Measurements from ENCODE around the gene TANC1.

DNA sequence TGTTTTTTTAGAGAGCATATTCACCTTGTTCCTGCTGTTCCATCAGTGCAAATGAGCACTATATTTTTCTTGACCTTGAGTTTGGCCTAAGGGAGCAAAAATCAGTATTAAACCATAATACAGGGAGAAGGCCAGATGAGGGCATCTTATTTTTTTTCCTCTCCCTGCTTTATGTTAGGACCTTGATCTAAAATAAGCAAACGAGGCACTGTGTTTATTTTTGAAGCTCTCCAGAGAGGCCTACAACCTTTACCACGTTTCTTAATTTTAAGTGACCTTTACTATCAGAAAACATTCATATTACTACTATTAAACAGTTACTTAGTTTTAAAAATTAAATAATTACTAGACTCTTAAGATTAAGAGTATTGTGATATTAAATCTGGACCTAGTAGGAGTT lies 100.8 kb downstream of the TANC1 start:
- TF ChIP-seq CTCF (IDR thresholded peaks at IDR 0.05; ENCODE audit: poor library complexity, severe bottlenecking) (no peak), EP300 (conservative IDR thresholded peaks at IDR 0.05; ENCODE audit: poor library complexity, severe bottlenecking) (no peak), EZH2 (IDR thresholded peaks at IDR 0.05; ENCODE audit: borderline replicate concordance, insufficient read depth, low read length, poor library complexity, severe bottlenecking) (no peak), RAD21 (conservative IDR thresholded peaks at IDR 0.05) (no peak), POLR2AphosphoS5 (IDR thresholded peaks at IDR 0.05) (no peak), MXI1 (conservative IDR thresholded peaks at IDR 0.05; ENCODE audit: poor library complexity, severe bottlenecking) (no peak), TAF1 (IDR thresholded peaks at IDR 0.05; ENCODE audit: low read depth) (no peak), SMC3 (conservative IDR thresholded peaks at IDR 0.05; ENCODE audit: poor library complexity) (no peak)
- TF ChIP-seq, protein P1, sequence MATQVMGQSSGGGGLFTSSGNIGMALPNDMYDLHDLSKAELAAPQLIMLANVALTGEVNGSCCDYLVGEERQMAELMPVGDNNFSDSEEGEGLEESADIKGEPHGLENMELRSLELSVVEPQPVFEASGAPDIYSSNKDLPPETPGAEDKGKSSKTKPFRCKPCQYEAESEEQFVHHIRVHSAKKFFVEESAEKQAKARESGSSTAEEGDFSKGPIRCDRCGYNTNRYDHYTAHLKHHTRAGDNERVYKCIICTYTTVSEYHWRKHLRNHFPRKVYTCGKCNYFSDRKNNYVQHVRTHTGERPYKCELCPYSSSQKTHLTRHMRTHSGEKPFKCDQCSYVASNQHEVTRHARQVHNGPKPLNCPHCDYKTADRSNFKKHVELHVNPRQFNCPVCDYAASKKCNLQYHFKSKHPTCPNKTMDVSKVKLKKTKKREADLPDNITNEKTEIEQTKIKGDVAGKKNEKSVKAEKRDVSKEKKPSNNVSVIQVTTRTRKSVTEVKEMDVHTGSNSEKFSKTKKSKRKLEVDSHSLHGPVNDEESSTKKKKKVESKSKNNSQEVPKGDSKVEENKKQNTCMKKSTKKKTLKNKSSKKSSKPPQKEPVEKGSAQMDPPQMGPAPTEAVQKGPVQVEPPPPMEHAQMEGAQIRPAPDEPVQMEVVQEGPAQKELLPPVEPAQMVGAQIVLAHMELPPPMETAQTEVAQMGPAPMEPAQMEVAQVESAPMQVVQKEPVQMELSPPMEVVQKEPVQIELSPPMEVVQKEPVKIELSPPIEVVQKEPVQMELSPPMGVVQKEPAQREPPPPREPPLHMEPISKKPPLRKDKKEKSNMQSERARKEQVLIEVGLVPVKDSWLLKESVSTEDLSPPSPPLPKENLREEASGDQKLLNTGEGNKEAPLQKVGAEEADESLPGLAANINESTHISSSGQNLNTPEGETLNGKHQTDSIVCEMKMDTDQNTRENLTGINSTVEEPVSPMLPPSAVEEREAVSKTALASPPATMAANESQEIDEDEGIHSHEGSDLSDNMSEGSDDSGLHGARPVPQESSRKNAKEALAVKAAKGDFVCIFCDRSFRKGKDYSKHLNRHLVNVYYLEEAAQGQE (IDR thresholded peaks at IDR 0.05; ENCODE audit: borderline replicate concordance): no peak

Data from neural cell (in vitro differentiated cells).